Activated CD4-positive, alpha-beta T cell treated with anti-CD3 and anti-CD28 coated beads, Interleukin-2, amount 50 U/mL, for 16 hours (primary cell): ENCODE results near the gene RRAS2.
"Not testable (repeated sequence)": the region's sequence is repeated elsewhere in the genome, so short reads cannot be mapped to it uniquely, and the experiment has no call there.

Experiments
- DNase-seq: peaks from one replicate; pipeline ENCODE4 v3.0.0-alpha.2; 2020

Gene RRAS2

DNA sequence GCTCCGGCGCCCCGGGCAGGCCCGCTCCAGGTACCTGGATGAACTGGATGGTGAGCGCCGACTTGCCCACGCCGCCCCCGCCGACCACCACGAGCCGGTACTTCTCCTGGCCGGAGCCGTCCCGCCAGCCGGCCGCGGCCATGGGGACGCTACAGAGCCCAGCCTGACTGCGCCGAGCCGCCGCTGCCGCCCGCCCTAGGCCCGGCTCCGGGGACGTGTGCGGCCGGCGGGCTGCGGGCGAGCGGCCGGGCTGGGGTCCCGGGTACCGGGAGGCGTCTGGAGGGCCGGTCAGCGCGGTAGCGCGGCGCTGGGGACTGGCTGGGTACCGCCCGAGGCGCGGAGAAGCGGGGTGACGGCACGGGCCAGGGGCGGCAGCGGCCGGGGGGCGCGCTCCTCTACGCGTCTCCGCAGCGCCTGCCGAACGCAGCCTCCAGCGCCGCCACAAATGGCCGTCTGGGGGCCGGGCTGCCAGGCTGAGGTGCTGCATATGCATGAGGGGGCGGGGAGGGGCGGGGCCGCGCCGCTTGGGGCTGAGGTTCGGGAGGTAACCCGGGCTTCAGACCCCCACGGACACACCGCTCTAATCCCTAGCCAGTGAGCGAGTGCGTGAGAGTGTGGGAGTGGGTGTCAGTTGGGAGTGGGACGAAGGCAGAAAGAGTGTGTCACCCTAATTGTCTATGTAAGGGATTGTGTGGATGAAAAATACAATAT, at the start of gene RRAS2:
RRAS2 (minus strand) TSS at position 455 of the 711 bp plus-strand sequence; CDS start at position 142, 313 bp downstream.
- DNase-seq, result peak; percentile 82

DNA sequence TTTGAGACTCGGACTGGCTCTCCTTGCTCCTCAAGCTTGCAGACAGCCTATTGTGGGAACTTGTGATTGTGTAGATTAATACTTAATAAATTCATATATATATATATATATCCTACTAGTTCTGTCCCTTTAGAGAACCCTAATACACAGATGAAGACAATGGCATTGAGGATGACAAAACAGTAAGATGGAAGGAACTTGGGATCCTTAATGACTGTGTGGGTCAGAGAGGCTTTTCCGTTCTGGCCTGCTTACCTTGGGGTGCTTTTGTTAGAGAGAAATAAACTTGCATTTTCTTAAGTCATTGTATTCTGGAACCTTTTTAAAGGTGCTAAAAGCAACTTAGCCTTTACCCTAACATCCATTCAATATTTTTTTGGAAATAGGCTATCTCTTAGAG, 49.6 kb upstream of the RRAS2 start:
- DNase-seq, result no peak

DNA sequence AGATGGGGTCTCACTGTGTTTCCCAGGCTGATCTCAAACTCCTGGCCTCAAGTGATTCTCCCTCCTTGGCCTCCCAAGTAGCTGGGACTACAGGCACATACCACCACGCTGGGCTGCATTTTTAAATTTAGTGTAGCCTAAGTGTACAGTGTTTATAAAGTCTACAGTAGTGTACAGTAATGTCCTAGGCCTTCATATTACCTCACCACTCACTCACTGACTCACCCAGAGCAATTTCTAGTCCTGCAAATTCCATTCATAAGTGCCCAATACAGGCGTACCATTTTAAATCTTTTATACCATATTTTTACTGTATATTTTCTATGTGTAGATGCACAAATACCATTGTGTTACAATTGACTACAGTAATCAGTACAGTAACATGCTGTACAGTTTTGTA, 47.1 kb upstream of the RRAS2 start:
- DNase-seq, result not testable (repeated sequence)

DNA sequence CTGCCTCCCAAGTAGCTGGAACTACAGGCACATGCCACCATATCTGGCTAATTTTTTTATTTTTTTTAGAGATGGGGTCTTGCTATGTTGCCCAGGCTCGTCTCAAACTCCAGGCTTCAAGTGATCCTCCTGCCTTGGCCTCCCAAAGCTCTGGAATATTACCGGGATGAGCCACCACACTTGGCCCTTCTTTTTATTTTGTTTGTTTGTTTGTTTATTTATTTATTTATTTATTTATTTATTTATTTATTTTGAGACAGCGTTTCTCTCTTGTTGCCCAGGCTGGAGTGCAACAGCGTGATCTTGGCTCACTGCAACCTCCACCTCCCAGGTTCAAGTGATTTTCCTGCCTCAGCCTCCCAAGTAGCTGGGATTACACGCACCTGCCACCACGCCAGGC, 44.5 kb upstream of the RRAS2 start:
- not testable (repeated sequence) for DNase-seq

DNA sequence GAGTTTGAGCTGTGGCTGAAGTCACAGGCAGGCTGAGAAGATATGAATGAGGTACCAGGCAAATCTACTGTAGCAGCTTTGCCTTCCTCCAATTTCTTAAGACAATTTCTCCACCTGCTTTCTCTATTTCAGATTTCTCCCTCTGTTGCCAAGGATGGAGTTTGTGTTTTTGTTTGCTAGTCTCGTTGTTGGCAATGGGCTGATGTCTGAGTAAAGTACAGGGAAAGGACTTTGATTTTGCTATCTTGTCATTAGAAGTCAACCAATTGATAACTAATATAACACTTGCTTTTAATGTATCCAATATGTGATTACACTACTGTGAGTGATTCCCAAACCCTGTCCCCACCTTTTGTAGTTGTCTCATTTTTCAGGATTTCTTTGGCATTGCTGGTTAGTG, 40.1 kb upstream of the RRAS2 start:
- no peak for DNase-seq

DNA sequence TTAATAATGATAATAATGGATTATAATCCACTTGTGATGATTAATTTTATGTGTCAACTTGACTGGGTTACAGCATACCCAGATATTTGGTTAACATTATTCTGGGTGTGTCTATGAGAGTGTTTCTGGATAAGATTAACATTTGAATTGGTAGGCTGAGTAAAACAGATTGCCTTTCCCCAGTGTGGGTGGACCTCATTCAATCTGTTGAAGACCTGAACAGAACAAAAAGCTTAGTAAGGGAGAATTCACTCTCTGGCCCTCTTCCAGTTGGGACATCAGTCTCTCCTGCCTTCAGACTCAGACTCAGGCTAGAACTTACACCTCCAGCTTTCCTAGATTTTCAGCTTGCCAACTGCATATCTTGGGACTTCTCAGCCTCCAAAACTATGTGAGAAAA, 37.3 kb upstream of the RRAS2 start:
- no peak for DNase-seq

DNA sequence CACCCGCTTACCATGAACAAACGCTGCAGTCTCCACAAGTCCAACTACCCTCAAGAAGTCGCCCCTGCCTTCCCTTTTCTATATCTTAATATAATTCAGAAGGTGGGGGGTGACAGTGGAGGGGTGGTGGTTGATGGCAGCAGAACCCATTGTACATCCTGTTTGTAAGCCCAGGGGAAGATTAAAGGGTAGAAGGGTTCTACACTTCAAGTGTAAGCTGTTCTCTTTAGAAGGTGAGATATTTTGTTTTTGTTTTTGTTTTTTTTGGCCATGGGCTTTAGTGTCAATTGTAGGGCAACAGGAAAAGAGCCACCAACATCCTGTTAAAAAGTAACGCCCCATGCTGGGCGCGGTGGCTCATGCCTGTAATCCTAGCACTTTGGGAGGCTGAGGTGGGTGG, 34.9 kb upstream of the RRAS2 start:
- no peak for DNase-seq

DNA sequence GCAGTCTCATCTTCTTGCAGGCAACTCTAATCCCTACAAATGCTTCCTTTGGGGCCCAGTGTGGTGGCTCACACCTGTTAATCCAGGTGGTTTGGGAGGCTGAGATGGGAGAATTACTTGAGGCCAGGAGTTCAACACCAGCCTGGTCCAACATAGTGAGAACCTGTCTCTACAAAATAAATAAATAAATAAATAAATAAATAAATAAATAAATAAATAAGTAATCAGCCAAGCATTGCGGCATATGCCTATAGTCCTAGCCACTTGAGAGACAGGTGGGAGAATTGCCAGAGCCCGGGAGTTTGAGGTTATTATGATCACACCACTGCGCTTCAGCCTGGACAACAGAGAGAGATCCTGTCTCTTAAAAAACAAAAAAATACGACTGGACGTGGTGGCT, 34.1 kb upstream of the RRAS2 start:
- no peak for DNase-seq

DNA sequence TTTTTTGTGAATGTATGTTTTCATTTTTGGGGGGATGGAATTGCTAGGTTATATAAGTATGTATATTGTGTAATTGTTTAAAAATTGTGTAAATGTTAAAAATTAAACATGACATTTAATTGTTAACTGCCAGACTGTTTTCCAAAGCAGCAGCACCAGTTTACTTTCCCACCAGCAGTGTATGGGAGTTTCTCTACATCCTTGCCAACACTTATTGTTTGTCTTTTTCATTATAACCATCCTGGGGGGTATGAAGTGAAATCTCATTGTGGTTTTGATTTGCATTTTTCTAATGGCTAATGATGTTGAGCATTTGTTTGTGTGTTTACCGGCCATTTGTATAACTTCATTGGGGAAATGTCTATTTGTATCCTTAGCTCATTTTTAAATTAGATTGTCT, 31.7 kb upstream of the RRAS2 start:
- DNase-seq, result no peak

DNA sequence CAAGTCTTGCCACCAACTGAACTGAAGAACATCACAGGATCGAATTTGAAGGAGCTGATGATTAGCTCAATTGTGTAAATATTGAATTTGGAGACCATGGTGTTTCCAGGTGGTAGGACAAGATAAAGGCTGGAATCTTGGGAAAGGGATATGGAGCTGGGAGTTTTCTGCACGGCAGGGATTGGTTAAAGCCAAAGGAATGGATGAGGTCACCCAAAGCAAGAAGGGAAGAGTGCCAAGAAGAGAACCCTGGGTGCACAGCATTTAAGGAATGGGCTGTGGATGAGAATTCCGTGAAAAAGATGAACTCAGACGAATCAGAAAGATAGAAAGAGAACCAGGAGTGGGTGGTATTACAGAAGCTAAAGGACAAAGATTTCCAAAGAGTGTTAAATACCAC, 29.4 kb upstream of the RRAS2 start:
- no peak for DNase-seq

DNA sequence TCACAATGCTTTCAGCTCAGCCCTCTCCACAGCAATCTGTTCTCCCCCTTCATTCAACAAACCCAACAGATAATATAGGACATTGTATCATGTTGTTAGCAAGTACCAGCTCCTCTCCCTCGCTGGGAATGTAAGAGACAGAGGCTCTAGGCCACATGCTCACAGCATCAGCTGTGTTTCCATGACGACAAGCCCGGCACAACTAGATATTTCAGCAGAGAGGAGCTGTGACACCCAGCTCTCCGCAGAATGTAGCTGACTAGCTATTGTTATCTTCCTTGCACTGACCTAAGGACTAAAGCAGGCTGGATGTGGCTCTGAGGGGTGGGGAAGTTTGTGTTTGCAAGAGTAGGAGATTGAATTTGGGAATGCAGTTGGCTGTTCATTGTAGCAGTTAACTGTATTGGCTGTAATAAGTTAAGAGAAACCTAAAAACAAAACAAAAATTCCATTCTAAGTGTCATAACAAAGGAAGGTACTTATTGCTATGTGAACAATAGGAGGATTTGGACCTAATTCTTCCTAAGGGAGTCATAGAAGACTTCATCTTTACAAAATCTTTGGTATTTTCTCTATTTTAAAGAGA, 28.0 kb upstream of the RRAS2 start:
- no peak for DNase-seq

DNA sequence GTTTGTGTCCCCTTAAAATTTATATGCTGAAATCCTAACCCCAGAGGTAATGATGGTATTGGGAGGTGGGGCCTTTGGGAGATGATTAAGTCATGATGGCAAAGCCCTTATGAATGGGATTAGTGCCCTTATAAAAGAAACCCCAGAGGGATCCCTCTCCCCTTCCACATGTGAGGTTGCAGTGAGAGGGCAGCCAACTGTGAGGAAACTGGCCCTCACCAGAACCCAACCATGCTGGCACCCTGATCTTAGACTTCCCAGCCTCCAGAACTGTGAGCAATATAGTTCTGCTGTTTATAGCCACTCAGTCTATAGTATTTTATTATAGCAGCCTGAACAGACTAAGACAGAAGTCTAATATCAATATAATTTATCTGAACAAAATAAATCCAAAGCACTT, 27.1 kb upstream of the RRAS2 start:
- DNase-seq, result no peak

DNA sequence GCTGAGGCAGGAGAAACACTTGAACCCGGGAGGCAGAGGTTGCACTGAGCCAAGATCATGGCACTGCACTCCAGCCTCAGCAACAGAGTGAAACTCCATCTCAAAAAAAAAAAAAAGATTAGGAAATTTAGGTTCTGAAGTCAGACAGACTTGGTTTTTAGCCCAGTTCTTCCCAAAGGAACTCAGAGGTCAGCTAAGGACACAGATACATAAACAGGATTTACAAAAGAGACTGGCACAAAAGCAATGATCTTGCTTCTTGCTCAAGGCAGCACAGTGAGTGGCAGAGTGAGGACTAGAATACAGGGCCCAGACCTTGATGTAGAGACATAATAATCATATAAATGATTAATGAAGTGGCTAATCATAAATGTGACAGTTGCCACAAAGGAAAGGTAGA, 25.4 kb upstream of the RRAS2 start:
- no peak for DNase-seq

DNA sequence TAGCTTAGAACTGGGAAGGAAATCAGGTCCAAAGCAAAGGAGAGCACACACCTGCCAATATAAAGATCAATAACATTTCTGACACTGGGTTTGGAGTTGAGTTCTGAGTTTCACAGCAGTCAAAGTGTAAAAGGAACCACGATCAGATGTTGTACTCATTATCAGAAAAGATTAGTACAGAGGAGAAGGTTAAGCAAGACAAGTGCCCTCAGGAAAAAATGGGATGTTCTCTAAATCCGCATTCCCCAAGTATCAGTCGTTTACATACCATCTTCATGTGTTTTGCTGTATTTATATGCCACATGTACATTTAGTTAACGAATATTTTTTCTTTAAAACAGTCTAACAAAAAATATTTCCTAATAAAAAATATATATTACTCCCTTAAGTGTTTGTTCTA, 23.0 kb upstream of the RRAS2 start:
- DNase-seq, result no peak

DNA sequence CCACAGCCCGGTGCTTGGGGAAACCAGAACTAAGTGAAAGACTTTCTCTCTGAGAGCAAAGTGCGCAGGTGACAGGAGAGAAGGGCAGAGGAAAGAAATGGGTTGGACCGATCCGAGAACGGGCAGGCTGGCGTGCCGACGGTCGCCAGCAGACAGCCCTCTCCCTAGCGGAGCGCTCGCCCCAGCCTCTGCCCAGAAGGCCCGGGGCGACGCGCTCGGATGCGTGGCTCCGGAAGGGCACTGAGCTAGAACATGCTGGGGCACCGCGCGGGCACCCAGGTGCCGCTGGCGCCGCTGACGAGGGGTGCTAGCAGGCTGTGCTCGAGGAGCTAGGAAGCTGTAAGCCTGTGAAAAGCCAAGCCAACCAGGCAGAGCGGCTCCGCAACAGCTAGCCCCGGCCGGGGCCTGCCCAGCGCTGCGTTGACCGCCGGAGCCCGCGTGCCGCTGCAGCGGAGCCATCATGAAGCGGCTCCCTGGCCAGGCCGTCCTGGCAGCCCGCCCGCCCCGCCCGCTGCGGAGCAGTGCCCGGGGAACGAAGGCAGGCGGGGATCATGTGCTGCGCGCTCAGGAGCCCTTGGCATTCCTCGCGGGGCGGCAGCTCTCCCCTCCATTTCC, 22.1 kb upstream of the RRAS2 start:
- peak; percentile 54 for DNase-seq

DNA sequence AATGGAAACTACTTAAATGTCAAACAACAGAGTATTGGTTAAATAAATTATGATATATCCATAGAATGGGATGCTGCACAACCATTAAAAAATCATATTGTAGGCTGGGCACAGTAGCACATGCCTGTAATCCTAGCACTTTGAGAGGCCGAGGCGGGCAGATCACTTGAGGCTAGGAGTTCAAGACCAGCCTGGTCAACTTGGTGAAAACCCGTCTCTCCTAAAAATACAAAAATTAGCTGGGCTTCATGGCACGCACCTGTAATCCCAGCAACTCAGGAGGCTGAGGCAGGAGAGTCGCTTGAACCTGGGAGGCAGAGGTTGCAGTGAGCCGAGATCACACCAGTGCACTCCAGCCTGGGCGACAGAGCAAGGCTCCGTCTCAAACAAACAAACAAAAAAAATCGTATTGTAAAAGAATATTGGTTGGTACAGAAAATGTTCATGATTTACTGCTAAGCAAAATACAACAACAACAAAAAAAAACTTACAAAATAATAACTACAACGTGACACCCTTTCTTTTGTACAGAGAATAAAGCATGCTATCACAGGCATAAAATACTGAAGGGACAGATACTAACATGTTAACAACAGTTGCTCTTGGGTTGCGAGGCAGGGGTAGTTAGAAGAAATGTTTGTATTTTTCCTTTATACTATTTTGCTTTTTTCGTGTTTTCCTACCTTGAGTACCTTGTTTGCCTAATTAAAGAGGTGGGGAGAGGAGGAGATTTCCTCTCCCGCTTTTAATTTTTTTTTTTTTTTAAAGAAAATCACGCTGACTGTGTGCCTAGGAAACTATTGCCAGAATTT, 21.3 kb upstream of the RRAS2 start:
- DNase-seq, result no peak

DNA sequence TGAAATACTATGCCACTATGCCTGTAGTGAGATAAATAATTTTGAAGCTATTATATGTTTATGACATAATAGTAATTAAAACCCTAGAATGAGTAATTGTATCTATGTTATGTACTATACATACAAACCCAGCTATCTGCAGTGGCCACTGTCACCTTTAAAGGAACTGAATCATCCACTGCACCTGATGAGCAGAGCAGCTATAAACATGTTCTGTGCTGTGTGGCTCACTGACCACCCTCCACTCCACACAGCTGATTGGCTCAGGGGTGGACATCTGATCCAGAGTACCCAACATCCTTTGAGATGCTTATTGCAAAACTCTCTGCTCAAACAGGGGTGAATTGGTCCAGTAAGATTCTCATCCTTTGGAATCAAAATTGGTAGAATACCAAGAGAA, 19.2 kb upstream of the RRAS2 start:
- DNase-seq, result no peak

DNA sequence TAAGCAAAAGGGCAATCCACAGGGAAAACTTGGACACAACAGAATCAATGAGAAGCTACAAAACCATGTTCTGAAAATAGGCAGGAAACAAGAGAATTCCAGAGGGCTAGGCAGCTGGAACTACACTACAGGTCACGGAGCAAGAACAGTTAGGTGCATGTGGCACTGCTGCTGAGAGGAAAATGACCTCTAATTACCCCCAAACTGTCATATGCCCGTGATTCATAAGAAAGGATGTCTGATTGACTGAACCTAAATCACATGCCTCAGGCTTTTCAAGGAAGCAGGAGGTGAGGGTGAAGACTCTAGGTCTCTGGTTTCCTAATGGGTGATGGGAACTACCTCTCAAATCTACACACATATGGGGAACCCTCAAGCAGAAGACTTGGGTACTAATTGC, 17.9 kb upstream of the RRAS2 start:
- DNase-seq, result peak; percentile 21

DNA sequence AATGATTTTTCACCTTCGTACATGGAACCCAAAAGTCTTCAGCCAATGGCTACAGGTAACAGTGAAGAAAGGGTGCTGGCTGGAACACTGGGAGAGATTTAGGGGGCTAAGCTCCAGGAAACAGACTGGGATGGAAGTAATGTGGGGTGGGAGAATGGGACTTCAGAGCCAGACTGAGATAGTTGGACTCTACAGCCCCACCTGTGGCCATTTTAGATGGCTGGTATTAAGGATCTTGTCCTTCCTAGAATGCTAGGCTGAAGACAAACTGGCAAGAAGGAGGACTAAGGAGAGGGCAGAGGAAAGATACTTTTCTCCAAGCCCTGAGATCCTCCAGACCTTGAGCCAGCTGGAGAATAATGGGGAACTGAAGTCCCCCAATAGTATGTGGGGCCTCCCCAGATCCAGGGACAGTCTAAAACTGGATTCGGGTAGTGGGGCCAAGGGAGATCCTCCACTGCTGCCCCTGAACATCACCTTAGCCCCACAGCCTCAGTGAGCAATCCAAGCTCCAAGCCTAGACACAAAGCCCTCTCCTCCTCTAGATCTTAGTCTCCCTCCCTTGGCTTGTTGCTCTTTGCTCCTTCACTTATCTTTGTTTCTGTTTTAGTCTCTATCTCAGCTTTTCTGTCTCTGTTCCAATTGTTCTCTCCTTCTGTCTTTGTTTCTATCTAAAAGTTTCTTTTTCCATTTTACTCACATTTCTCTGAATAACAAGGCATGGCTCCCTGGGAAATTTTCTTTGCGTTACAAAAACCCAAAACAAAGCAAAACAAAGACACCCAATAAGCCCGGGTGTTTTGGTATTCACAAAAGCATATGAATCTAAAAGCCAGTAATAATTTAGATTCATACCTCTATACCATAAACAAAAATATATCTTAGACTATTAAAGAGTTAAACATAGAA, 16.2 kb upstream of the RRAS2 start:
- DNase-seq, result peak; percentile 63

DNA sequence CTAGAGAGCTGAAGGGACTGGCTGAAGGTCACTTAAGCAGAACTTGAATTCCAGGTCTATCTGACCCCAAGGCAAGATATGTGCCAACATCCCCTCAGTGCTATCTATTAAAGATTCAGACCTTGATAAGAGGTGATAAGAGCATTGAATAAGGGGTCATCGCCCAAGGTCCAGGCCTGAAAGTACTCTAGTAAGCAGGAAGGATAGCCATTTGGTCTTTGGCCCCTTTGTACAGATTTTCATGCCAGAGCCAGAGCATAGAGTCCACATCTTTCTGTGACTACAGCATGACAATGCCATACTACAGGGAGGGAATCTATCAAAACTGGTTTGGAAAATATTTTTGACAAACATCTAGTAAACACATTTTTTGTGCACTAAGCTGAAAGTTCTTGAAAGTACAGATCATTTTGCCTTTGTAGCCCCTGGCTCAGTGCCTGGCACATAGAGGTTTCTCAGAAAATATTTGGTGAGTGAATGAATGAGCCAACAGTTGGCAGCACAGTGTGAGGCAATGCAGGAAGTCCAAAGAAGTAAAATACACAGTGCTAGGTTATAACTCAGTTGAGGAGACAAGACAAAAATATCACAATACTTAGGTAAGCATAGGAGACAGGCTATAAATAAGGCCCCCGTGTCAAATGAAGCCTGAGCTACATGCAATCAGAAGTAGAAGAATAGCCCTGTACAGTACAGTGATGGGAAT, 15.1 kb upstream of the RRAS2 start:
- no peak for DNase-seq

DNA sequence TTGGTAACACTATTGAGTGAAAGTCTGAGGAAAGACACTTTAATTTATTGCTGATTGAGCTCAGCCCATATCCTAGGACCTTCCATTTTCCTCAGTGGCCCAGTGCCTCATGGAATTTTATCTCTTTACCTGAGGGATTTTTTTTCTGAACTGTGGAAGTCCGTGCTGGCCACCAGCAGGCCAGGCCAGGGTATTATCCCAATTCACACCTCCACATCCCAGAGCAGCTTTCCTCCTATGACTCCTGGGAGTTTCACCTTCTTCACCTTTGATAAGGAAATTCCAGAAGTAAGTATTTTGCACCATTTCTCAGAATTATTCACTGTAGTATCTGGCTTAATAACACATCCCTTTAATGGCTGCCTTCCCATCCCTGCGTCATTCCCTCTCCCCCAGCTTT, 13.0 kb upstream of the RRAS2 start:
- DNase-seq, result no peak

DNA sequence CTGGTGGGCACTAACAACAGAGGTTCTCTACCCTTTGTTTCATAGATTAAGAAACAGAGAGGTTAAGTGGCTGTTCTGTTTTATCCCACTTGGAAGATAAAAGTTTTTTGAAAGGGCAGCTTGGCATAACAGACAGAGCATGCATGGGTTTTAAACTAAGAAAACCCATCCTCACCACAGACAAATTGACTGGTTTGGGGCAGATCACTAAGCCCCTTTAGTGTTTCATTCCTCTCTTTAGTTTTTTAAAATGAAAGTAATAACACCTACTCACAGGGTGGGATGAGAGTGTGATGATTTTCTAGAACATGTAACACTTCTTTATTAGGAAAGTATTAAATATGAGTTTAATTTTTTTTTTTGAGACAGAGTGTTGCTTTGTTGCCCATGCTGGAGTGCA, 12.3 kb upstream of the RRAS2 start:
- no peak for DNase-seq
